ENCODE data around the gene DNAJC15.

Gene DNAJC15

DNA sequence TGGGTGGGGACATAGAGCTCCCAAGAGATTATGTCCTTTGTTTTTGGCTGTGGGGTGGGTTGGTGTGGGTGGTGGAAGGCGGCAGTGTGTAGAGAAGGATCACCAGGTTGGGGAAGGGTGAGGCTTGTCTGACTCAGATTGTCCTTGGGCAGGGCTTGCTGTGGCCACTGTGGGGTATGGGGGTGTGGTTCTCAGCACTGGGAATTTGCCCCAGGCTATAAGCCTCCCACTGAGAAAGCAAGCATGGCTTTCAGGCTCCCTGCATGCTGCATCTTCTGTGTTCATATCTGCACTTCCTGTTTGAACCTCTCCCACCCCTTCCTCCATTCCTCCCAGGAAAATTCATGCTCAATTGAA is 34.9 kb downstream of the DNAJC15 start (continued):
- 0 out of 2 replicates have a peak, but pooled peaks have one; percentile 10 for TF ChIP-seq ZNF610 (tag by site-specific recombination; IDR thresholded peaks at IDR 0.05; ENCODE audit: borderline replicate concordance)
- TF ChIP-seq ZNF558 (tag by site-specific recombination; IDR thresholded peaks at IDR 0.05) = peak; percentile 27; the same call in 1 of the 2 replicates
- TF ChIP-seq ZNF549 (tag by site-specific recombination; IDR thresholded peaks at IDR 0.05) = no peak
- no peak for TF ChIP-seq ZNF174 (tag by site-specific recombination; IDR thresholded peaks at IDR 0.05)
- TF ChIP-seq ZBTB48 (tag by site-specific recombination; IDR thresholded peaks at IDR 0.05) = no peak
- peak; percentile 9; the same call in 1 of the 2 replicates for TF ChIP-seq ZNF423 (tag by site-specific recombination; IDR thresholded peaks at IDR 0.05)
- TF ChIP-seq GLIS1 (tag by site-specific recombination; IDR thresholded peaks at IDR 0.05) = peak; percentile 96
- TF ChIP-seq ZNF510 (tag by site-specific recombination; IDR thresholded peaks at IDR 0.05; ENCODE audit: insufficient replicate concordance) = no peak
- TF ChIP-seq ZBTB49 (tag by site-specific recombination; IDR thresholded peaks at IDR 0.05; ENCODE audit: low read depth) = no peak
- TF ChIP-seq WT1 (tag by site-specific recombination; IDR thresholded peaks at IDR 0.05) = peak; percentile 40; the same call in 1 of the 2 replicates
- no peak for TF ChIP-seq ZNF521 (tag by site-specific recombination; IDR thresholded peaks at IDR 0.05)
- no peak for TF ChIP-seq BCL11B (tag by site-specific recombination; IDR thresholded peaks at IDR 0.05; ENCODE audit: low read depth)
- TF ChIP-seq KLF7 (tag by site-specific recombination; IDR thresholded peaks at IDR 0.05; ENCODE audit: borderline replicate concordance) = peak; percentile 76; the same call in 1 of the 2 replicates

DNA sequence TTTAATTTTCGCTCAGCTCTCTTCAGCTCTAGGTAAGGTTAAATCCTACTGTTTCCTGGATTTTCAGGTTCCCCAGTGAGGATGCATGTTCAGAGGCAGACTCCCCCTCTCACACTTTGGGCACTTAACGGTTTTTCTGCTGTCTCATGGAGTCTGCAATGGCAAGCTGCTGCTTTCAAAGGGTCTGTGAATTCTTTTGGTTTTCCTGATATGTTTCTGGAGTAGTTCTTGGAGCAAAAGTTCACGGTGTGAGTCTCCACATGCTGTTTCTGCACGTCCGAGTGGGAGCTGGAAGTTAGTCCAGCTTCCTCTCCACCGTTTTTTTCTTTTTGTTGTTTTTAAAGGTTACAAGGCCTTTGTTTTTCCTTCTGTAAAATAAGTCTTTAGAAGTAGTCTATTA is 35.4 kb downstream of the DNAJC15 start:
- TF ChIP-seq ZNF518A (tag by site-specific recombination; conservative IDR thresholded peaks at IDR 0.05; ENCODE audit: low read depth) (no peak), ZFP37 (tag by site-specific recombination; IDR thresholded peaks at IDR 0.05) (no peak), ZNF391 (tag by site-specific recombination; IDR thresholded peaks at IDR 0.05; ENCODE audit: borderline replicate concordance, low read depth) (no peak), ZNF184 (tag by site-specific recombination; IDR thresholded peaks at IDR 0.05) (no peak), ZNF488 (tag by site-specific recombination; IDR thresholded peaks at IDR 0.05) (no peak), YY2 (tag by site-specific recombination; IDR thresholded peaks at IDR 0.05) (no peak), ZNF24 (tag by site-specific recombination; IDR thresholded peaks at IDR 0.05) (no peak), ZBTB7A (tag by site-specific recombination; IDR thresholded peaks at IDR 0.05; ENCODE audit: low read depth) (no peak), ZNF324 (tag by site-specific recombination; IDR thresholded peaks at IDR 0.05) (no peak), TCF7L2 (IDR thresholded peaks at IDR 0.05; ENCODE audit: borderline replicate concordance, low read depth, low read length) (no peak), ZNF132 (tag by site-specific recombination; IDR thresholded peaks at IDR 0.05; ENCODE audit: borderline replicate concordance) (no peak), SCRT1 (tag by site-specific recombination; IDR thresholded peaks at IDR 0.05; ENCODE audit: borderline replicate concordance) (no peak), ZNF830 (tag by site-specific recombination; IDR thresholded peaks at IDR 0.05; ENCODE audit: low read depth) (no peak), ZNF600 (tag by site-specific recombination; IDR thresholded peaks at IDR 0.05) (no peak), ZNF155 (tag by site-specific recombination; IDR thresholded peaks at IDR 0.05) (no peak)
- TF ChIP-seq, protein P1, sequence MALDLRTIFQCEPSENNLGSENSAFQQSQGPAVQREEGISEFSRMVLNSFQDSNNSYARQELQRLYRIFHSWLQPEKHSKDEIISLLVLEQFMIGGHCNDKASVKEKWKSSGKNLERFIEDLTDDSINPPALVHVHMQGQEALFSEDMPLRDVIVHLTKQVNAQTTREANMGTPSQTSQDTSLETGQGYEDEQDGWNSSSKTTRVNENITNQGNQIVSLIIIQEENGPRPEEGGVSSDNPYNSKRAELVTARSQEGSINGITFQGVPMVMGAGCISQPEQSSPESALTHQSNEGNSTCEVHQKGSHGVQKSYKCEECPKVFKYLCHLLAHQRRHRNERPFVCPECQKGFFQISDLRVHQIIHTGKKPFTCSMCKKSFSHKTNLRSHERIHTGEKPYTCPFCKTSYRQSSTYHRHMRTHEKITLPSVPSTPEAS (tag by site-specific recombination; IDR thresholded peaks at IDR 0.05) = no peak
- CTCF ChIA-PET = interaction anchor here (1.6 kb wide), 1 partner anchor 25 kb away, joined by 3 read pairs; no protein-coding TSS in a partner anchor
- H3K27ac ChIP-seq (ENCODE audit: extremely low read depth, low read depth, low read length) = peak overlapping the region; percentile 77; the same call in 1 of the 2 replicates
- POLR2A ChIA-PET = no interaction called here
- H3K36me3 ChIP-seq (ENCODE audit: control insufficient read depth in 2 of 2, insufficient read depth in 1 of 2, low read length in 2 of 2) = no peaks in the 10 kb centered on the region
- H3K9me3 ChIP-seq (ENCODE audit: control insufficient read depth, insufficient read depth, low read depth, low read length) = no peaks in the 10 kb centered on the region
- no peak overlapping the region for H3K4me3 ChIP-seq (ENCODE audit: low read depth, low read length)
- peaks cover 17% of the 10 kb centered on the region for H3K4me1 ChIP-seq (ENCODE audit: control insufficient read depth, insufficient read depth, low read length)

Data from HEK293 (cell line).